Central memory CD8-positive, alpha-beta T cell (primary cell): ENCODE results near the gene CBY1.

ENCODE experiments used
- ATAC-seq: fragments of 150-1000 bp; cut with Tn5 transposase; replicated peaks from 2 replicates; pipeline ENCODE4 v1.10.0; 2022; ENCODE audit warnings: mild to moderate bottlenecking, moderate FRiP score, moderate number of reproducible peaks; ENCODE audit not compliant: poor library complexity, severe bottlenecking; ENCODE audit errors: extremely low read depth
- DNase-seq, 2 donors: peaks; one replicate each; pipeline ENCODE4 v3.0.0; 2021; ENCODE audit warnings: low spot score in 2 of 2
- H3K27ac Mint-ChIP-seq: one replicate; pipeline ENCODE4 v1.8.0; 2022; ENCODE audit warnings: low read depth, mild to moderate bottlenecking, moderate library complexity, mixed read lengths
- H3K27me3 Mint-ChIP-seq: one replicate; pipeline ENCODE4 v1.8.0; 2022; ENCODE audit warnings: mixed read lengths
- H3K36me3 Mint-ChIP-seq: one replicate; pipeline ENCODE4 v1.8.0; 2022; ENCODE audit warnings: mild to moderate bottlenecking, moderate library complexity, mixed read lengths; ENCODE audit not compliant: insufficient read depth
- H3K4me1 Mint-ChIP-seq: one replicate; pipeline ENCODE4 v1.8.0; 2022; ENCODE audit warnings: mixed read lengths
- H3K4me3 Mint-ChIP-seq: one replicate; pipeline ENCODE4 v1.8.0; 2022; ENCODE audit warnings: mild to moderate bottlenecking, moderate library complexity, mixed read lengths
- H3K9me3 Mint-ChIP-seq: one replicate; pipeline ENCODE4 v1.8.0; 2022; ENCODE audit warnings: mixed read lengths

CBY1 gene

GRCh38 chr22:38657045-38657909 lies 839 bp downstream of the CBY1 start:
- peak overlapping the region; percentile 99 for H3K27ac Mint-ChIP-seq
- no peaks in the 10 kb centered on the region for H3K27me3 Mint-ChIP-seq
- ATAC-seq: peak; percentile 15
- DNase-seq: no peak
- H3K4me1 Mint-ChIP-seq: peaks cover 14% of the 10 kb centered on the region
- H3K36me3 Mint-ChIP-seq: peaks cover 12% of the 10 kb centered on the region
- H3K4me3 Mint-ChIP-seq: peak overlapping the region; percentile 94
- H3K9me3 Mint-ChIP-seq: no peaks in the 10 kb centered on the region

- Mint-ChIP-seq H3K36me3 (peaks cover 18% of the 10 kb centered on the region), H3K27ac (no peak overlapping the region), H3K27me3 (no peaks in the 10 kb centered on the region), H3K9me3 (no peaks in the 10 kb centered on the region), H3K4me1 (no peaks in the 10 kb centered on the region), H3K4me3 (no peak overlapping the region)
- ATAC-seq: no peak
- DNase-seq: no peak
Observed at GRCh38 chr22:38674888-38675287, 18.4 kb downstream of the CBY1 start.

DNA sequence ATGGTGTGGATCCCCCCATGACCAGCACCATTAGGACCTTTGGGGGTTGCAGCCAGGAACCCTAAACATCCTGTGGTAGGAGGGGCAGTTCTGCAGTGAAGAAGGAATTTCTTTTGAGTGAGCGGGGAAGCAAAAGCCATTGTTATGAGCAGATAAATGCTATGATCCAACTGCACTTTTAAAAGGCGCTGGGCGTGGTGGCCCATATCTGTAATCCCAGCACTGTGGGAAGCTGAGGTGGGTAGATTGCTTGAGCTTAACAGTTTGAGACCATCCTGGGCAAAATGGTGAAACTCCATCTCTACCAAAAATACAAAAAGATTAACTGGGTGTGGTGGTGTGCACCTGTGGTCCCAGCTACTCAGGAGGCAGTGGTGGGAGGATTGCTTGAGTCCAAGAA lies 19.4 kb downstream of the CBY1 start:
- Mint-ChIP-seq H3K27ac (peak overlapping the region; percentile 73), H3K9me3 (no peaks in the 10 kb centered on the region), H3K4me1 (no peaks in the 10 kb centered on the region), H3K36me3 (peaks cover 16% of the 10 kb centered on the region), H3K27me3 (no peaks in the 10 kb centered on the region), H3K4me3 (no peak overlapping the region)
- DNase-seq (no peak), ATAC-seq (no peak)

DNA sequence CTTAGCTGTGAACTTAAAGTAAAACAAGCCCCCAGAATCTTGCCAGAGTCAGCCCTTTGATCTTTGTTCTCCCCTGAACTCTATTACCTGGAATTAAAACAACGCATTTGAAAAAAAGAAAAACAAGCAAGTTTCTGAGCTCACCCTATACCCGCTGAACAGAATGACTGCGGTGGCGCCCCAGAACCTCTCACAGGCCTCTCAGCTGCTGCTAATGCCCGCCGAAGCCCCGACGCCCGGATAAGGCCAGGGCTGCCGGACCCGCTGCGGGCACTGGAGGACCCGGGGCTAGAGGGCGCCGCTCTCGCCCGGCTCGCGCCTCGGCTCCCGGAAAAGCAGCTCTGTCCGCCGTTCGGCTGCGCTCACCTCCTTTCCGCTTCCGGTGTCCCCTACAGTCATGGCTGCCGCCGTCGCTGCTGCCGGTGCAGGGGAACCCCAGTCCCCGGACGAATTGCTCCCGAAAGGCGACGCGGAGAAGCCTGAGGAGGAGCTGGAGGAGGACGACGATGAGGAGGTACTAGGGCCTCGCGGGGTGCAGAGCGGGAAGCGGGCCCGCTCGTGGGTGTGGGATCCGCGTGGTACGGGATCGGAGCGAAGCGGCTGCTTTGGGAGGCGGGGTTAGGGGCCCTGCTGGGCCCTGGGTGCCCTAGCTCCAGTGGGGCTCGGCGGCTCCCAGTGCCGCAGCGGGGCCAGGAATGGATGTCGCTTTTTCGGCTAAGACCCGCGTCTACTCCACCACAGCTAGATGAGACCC lies 25.3 kb downstream of the CBY1 start, which contains the start of gene TOMM22:
TSS of gene TOMM22 (plus strand) at position 376 of the 754 bp plus-strand sequence. CDS start at position 398, 22 bp downstream.
- DNase-seq (peak; percentile 73 to 75), ATAC-seq (peak; percentile 95)
- H3K4me1 Mint-ChIP-seq: peaks cover 16% of the 10 kb centered on the region
- no peaks in the 10 kb centered on the region for H3K27me3 Mint-ChIP-seq
- H3K4me3 Mint-ChIP-seq: peak within 1 kb of the TSS; percentile 95
- H3K9me3 Mint-ChIP-seq: no peaks in the 10 kb centered on the region
- H3K27ac Mint-ChIP-seq: peak within 1 kb of the TSS; percentile 98
- peaks cover 34% of the 10 kb centered on the region for H3K36me3 Mint-ChIP-seq

GRCh38 chr22:38684895-38685294 lies 28.5 kb downstream of the CBY1 start:
- Mint-ChIP-seq H3K4me1 (peaks cover 16% of the 10 kb centered on the region), H3K4me3 (no peak overlapping the region), H3K9me3 (no peaks in the 10 kb centered on the region), H3K36me3 (peaks cover 52% of the 10 kb centered on the region), H3K27me3 (no peaks in the 10 kb centered on the region), H3K27ac (no peak overlapping the region)
- DNase-seq: no peak
- no peak for ATAC-seq

GRCh38 chr22:38685761-38686160 lies 29.3 kb downstream of the CBY1 start:
- Mint-ChIP-seq H3K9me3 (no peaks in the 10 kb centered on the region), H3K27ac (no peak overlapping the region), H3K4me3 (no peak overlapping the region), H3K4me1 (peaks cover 16% of the 10 kb centered on the region), H3K27me3 (no peaks in the 10 kb centered on the region), H3K36me3 (peaks cover 53% of the 10 kb centered on the region)
- ATAC-seq (no peak), DNase-seq (no peak)

DNA sequence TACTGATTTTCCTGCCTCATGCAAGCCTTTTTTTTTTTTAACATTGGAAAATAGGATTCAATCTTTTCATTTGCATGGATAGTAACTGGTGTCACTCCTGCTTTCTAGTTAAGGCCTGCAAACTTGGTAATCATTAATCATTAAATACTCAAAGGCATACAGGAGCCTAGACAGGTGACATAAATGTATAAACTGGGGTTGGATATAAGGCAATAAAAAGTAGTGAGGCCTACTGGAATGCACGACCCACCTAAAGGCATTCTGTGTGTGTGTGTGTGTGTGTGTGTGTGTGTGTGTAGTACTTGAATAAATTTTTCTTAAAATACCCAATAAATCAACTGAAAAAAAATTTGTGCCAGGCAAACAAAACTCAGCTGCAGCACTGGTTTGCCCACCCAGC lies 33.2 kb downstream of the CBY1 start:
- Mint-ChIP-seq H3K4me1 (peaks cover 10% of the 10 kb centered on the region), H3K36me3 (peaks cover 44% of the 10 kb centered on the region), H3K27ac (peak overlapping the region; percentile 44), H3K27me3 (no peaks in the 10 kb centered on the region), H3K4me3 (no peak overlapping the region), H3K9me3 (no peaks in the 10 kb centered on the region)
- DNase-seq (no peak), ATAC-seq (no peak)

DNA sequence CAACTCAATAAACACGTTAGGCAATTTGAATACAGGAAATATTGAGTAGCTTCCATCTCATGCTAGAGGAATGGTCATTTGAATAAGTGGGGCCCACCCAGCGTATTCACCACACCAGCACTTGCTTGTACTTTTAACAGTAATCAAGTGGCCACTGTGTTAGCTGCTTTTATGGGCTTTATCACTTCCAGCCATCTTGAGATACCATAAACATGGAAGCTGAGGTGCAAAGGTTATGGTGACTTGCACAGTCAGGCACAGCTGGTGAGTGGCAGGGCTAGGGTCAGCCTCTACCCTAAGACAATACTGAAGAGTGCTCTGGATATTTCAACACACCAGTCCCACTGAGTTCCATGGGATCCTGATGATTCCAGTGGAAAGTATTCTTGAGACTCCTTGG lies 37.6 kb downstream of the CBY1 start:
- DNase-seq (no peak), ATAC-seq (no peak)
- H3K36me3 Mint-ChIP-seq: peaks cover 27% of the 10 kb centered on the region
- no peaks in the 10 kb centered on the region for H3K9me3 Mint-ChIP-seq
- H3K27ac Mint-ChIP-seq: peak overlapping the region; percentile 11
- no peak overlapping the region for H3K4me3 Mint-ChIP-seq
- peaks cover 38% of the 10 kb centered on the region for H3K4me1 Mint-ChIP-seq
- H3K27me3 Mint-ChIP-seq: no peaks in the 10 kb centered on the region

DNA sequence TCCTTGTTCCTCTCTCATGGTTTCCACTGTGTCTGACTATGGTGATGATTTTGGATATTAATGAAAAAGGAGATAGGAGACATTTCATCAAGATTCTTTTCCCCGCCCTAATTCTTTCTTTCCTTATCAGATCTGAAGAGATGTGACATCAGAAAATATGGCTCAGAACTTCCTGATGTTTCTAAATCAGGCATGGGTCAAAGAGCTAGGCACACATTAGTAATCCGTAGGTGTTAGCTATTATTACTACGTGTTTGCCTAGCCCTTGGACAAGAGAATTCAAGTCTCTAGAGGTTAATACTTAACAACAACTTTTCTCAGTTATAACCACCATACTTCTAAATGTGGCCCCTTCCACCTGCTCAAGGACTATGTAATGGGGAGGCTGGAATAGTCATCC lies 38.5 kb downstream of the CBY1 start:
- Mint-ChIP-seq H3K4me3 (no peak overlapping the region), H3K9me3 (no peaks in the 10 kb centered on the region), H3K27me3 (no peaks in the 10 kb centered on the region), H3K27ac (peak overlapping the region; percentile 72), H3K4me1 (peaks cover 47% of the 10 kb centered on the region), H3K36me3 (peaks cover 24% of the 10 kb centered on the region)
- ATAC-seq (no peak), DNase-seq (no peak)

DNA sequence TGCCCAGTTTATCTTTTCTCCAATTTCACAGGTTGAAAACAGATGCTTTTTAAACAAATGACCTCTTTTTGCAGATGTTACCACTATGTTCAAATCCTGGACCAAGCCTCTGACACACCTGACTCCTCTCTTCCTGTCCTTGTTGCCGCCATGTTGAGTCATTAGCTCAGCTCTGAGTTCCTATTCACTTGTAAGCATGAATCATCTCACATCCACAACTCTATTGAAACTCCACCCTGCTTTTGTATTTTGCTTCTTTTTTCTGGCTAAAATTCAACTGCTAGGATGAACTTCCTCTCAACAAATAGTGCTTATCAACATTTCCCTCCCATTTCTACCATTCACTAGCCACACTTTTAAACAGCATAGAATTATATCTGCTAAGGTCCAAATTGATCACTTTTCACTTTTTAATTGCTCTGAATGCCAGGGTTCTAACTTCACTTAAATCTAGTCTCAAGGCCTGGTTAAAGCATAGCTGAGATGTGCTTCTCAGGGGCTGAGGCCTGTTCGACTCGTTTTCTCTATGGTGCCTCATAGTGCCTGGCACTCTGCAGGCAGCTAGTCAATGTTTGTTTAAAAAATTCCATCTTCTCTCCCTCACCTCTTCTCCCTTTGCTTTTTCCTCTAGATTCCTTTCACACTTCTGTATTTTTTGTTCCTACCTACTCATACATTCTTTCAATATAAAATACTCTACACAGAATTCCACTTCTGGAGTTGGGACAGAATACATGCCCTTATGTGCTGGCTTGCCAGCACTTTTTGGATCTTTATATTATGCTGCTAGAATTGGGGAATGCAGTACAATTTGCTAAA lies 40.4 kb downstream of the CBY1 start:
- no peaks in the 10 kb centered on the region for H3K27me3 Mint-ChIP-seq
- DNase-seq (no peak), ATAC-seq (no peak)
- peaks cover 61% of the 10 kb centered on the region for H3K4me1 Mint-ChIP-seq
- H3K4me3 Mint-ChIP-seq: peak overlapping the region; percentile 46
- peak overlapping the region; percentile 17 for H3K27ac Mint-ChIP-seq
- H3K9me3 Mint-ChIP-seq: no peaks in the 10 kb centered on the region
- H3K36me3 Mint-ChIP-seq: peaks cover 36% of the 10 kb centered on the region

- peaks cover 34% of the 10 kb centered on the region for H3K36me3 Mint-ChIP-seq
Observed at GRCh38 chr22:38697425-38698089, 41.1 kb downstream of the CBY1 start.

More at GRCh38 chr22:38697425-38698089, 41.1 kb downstream of the CBY1 start:
- no peaks in the 10 kb centered on the region for H3K9me3 Mint-ChIP-seq
- DNase-seq: no peak
- peak overlapping the region; percentile 46 for H3K4me3 Mint-ChIP-seq
- peak overlapping the region; percentile 17 for H3K27ac Mint-ChIP-seq
- no peaks in the 10 kb centered on the region for H3K27me3 Mint-ChIP-seq
- ATAC-seq: no peak
- H3K4me1 Mint-ChIP-seq: peaks cover 61% of the 10 kb centered on the region
